GM21447 (cell line): ENCODE data around the gene GNG12.

Source experiments
- ATAC-seq: cut with Tn5 transposase; IDR thresholded peaks from one replicate; pipeline ENCODE4 v1.9.1; 2021; ENCODE audit not compliant: unreplicated experiment

GNG12 gene

DNA sequence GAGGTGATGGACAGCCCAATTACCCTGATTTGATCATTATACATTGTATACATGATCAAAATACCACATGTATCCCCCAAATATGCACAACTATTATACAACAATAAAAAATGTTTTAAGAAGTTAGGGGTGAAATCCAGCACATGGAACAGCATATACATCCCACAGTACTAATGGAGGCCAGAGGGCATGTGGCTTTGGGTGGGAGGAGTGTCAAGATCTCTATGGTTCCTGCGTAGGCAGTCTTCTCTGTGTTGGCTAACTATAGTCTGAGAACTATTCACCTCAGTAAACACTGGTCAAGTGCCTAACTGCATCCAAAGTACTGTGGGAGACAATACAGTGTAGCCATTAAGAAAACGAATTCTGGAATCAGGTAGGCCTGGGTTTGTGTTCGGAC is 74.2 kb downstream of the GNG12 start:
- ATAC-seq, result no peak

DNA sequence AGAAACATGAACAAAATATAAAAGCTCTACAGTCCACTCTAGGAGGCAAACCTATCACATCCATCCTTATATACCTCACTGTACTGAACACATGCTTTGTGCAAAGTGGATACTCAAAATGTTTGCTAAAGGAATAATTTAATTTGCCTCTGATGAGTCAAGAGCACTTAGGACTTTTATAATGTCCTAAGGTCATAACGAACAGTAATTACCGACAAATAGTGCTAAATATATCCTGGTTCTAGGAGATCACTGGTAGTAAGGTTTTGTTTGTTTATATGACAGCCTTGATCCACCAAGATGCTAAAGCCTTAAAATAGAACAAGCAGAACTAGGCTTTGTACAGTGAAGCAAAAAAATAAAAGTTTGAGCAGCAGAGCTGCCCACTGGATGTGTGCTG is 77.6 kb downstream of the GNG12 start:
- no peak for ATAC-seq

DNA sequence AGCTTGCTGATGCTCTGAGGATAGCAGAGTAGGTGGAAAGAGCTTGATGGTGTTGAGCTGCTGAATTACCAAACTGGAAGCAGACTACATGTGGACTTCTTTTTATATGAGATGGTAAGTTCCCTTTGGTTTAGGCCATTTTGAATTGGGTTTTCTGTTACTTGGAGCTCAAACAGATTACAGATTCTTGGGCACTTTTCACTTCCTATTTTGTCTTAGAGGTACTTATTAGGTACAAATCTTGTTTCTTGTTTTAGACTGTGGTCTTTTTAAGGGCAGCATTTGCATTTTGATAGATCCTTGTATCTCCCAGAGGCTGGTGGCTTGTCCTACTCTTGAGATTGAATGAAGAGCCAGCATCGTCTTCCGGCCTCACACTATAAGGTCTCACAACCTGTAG is 78.1 kb downstream of the GNG12 start:
- no peak for ATAC-seq

DNA sequence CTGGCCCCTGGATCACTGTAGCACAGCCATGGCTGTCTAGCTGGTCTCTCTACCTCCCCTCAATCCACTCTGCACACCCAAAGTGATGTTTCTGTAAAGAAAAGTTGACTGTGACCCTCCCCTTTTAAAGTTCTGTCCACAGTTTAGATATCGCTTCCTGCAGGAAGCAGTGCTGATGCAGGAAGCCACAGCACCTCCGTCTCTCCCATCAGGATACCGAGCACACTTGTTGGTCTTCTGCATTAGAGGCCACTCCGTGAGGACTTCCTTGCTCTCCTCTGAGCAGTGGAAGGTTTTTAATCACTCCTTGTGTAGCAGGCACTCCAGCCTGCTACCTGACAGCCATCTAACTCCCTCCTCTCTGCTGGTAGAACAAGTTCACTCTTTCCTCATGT is 78.7 kb downstream of the GNG12 start:
- ATAC-seq, result no peak

DNA sequence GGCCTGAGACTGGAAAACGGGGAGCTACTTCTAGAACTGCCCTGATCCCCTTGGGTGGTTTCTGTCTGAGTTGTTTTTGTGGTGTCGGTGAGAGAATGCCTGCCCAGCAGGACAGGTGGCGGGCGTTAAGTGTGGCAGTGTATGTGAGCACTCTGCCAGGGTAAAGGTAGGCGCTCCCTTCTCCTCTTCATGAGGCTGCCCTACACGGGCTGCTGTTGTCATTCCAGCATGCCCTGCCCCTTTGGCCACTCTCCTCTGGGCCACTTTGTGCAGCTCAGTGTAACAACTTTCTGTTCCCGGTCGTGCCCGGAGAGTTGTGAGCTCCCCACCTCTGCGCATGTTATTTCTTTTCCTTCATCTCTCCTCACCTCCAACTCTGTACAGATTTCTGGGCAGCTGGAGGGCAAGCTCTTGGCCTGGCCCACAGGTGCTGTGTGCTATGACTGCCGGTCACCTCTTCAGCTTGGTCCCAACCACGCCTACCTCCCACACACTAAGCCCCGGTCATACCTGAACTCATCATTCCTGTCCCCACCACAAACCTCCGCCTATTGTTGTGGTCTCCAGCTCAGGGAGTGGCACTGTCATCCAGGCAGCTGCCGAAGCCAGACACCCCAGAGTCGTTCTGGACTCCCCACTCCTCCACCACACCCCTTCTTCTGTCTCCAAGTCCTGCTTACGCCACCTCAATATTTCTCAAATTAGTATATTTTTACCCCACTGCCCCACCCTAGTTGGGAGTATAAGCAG is 79.3 kb downstream of the GNG12 start:
- ATAC-seq, result no peak

DNA sequence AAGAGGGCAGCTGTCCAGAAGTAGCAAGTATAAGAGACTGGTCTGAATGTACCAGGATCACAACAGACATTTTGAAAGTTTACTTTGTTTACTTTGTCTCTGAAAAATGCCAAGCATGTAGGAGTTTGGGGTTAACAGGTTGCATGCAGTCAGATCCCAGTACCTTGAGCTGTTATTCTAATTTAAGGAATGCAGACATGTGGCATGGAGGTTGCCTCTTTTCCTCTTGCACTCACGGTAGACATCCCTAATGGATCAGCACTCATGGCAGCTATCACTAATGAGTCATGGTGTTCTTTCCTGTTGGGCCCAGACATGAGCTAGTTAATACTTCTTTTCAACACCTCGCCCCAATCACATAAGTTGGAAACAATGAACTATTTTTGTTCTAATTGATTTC is 81.0 kb downstream of the GNG12 start:
- ATAC-seq, result no peak

DNA sequence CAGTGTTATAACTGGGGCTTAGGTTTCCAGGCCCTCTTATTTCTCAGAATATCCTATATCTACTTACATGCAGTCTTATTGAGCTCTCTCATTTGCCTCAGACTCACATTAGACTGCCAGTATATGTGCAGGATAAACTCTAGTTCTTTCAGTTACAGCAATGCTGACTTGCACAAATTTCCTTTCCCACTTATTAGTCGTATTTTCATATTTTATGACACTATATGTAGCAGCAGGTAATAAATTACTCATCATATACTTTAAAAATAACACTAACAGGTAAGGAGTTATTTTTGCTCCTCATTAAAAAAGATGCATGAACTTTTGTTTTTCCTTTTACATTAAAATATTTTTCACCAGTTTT is 82.6 kb downstream of the GNG12 start:
- ATAC-seq, result no peak

DNA sequence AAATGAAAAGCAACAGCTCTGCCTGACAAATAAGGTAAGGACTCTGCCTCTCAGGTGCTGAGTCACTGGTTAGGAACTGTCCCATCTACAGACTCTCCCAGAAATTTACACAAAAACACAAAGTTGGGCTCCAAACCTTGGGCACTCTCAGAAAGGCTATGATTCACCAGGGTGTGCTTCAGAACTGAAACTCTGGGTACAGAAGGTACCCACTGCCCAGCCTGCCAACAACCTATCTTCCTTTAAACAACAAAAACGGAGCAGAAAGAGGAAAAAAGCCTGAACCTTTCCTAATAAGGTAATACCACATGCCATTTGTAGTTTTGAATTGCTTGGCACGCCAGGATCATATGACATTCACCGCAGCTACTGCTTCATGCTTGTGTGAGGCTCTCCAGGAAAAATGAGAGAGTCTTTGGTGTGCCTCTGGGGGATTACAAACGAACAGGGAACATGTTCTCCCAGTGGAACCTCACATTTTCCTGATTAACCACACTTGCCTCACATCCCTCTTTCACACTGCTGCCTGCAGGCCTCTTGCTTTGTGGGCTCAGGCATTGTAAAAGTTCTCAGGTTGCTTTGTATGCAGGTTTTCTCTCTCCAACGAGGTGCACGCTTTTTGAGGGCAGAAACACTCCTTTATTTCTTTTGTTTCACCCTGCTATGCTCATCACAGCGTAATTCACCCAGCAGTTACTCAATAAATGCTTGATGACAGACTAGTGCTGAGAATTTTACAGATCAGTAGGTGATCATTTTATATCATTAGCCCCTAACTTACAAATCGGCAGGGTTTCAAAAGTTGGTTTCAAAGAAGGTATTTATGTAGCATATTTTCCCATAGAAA is 83.2 kb downstream of the GNG12 start:
- ATAC-seq, result peak; percentile 36

DNA sequence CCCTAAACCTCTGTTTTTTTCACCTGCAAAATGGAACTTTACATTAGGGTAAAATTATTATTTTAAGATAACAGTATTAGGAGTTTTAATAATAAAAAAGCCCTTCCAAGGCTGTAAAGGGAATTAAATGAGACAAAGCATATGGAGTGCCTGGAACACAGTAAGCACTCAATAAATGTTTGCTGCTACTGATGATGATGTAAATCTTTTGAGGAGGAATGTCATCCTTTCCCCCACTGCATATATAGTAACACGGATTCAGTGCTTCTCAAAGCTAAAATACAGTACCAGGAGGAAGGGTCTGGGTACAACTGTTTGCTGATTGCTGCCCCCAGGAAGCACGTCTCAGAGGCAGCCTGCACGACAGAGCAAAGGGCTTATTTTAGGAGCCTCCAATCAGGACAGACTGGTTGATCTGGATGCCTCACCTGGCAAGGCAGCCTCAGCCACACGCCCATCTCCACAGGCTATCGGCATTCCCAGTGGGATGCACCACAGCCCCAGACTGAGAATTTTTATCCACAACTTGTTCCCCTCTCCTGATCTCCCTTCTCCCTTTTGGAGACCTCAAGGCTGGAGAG is 83.9 kb downstream of the GNG12 start:
- no peak for ATAC-seq

DNA sequence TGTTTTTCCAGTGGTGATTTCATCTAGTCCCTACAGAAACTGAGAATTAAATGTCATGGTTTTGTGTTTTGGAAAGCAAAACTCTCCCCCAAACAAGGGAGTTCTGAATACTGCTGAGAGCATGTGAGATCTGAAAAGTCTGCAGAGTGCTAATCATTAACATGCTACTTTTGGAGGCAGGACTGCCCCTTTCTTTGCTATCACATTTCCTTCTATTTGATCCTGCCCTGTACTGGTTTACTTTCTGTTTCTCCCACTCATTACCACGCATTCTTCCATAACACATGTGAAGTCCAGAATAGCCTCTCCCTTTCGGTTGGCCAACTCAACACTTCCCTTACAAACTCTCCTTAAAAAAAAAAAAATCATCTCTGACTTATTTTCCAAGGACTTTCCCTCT is 84.6 kb downstream of the GNG12 start:
- peak; percentile 93 for ATAC-seq

DNA sequence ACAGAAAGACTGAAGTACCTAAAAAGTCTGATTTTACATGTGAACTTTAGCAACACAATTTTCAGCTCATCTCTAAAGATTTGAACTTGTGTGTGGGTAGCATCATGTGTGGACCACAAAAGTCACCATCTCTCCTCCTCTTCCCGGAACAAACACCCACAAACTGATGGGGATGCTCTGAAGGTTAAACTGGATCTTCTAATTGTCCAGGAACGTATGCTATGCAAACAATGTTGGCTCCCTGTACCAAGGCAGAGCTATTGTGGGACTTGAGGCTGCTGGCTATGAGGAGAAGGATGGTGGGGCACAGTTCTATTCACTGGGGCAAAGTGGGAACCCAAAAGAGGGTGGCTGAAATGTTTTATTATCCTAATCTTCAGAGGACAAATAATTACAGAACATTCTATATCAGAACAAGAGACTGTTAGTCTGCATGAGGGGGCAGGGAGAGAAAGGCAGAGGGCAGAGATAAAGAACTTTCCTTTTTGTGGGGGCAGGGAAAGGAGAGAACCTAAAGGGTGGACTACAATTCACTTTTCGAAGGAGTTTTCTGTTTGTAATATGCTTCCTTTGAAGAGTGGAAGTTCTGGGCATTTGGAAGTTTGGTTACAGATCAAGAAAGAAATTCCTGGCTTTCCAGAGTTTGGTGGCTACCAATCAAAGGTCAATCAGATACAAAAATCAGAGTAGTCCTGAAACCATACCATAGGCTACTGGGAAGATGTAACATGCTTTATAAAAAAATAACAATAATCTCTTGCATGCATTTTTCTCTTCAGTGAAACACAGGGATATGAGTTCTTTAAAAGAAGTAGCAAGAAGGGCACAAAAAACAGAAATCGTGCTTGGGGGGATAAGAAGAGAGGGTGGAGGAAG is 85.4 kb downstream of the GNG12 start:
- no peak for ATAC-seq

DNA sequence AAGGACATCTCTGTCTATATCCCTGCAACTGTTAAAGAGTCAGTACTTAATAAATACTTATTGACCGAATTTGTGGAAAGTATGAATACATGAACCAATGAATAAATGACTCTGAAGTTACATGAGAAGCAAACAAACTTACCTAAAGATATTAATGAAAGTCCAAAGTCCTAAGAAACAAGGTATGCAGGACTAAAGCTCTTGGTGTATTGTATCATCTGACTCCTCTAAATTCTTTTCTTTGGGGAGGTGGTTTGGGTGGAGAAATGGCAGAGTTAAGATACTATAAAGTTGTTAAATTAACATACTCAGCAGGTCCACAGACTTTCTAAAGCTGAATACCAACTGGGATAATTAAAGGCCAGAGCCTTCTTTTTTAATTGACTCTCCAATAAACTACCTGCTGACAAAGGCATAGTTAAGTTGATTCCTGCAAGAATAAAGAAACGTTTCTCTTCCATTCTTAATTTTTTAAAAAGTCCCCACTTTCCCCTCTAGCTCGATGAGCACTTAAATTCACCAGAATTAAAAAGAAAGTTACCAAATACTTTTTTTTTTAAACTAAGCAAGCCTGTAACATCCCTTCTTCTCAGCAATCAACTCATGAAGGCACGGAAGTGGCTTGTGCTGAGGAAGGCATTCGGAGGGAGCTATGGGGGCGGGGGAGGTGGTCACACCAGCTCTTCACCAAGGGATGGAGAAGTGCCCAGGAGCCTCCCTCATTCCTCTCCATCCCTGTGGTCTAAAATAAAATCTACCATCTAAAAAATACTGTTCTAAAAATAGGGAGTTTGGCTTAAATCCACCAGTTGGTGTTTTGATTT is 87.2 kb downstream of the GNG12 start:
- no peak for ATAC-seq

DNA sequence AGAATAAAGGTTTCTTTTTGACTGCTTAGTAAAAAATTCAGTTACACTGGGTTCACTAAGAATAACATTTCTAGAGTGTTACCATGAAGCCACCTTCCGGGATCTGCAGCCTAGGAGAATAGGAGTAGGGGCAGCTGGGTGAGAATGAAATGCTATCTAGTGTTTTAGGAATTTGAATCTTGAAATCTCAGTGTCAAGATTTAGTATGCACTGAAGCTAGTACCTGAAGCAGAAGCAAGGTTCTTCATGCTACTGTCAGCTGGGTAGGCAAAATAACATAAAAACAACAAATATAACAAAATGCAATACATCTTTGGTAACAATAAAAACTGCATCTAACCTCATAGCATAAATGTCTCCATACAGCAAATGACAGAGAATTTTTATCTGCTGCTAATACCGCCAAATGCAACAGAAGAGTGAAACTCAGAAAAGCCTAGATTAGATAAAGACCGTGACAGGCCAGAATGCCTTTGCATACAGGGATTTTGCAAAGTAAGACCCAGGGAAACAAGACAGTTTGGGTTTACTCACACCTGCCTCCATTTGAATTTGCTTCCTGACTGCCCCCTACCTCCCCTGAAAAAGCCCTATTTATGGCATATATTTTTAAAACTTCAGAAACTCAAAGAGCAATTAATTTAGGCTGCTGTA is 90.1 kb downstream of the GNG12 start:
- no peak for ATAC-seq

DNA sequence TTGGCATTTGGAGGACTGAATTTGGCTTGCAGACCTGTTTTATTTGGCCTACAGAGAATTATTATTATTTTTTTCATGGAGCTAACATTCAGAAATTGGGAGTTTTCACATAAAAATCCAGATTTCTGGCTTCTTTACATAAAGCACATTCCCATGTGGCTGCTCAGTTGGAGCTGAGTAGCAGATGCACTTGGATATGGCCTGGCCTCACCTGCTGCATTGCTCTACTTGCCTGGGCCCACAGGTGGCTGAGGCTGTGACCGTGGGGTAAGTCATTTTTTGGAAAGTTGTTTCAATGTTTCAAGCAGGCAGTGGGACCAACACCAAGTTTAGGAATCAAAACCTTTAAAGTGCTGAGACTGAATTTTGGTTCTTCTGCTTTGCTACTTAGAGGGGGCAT is 91.5 kb downstream of the GNG12 start:
- no peak for ATAC-seq

DNA sequence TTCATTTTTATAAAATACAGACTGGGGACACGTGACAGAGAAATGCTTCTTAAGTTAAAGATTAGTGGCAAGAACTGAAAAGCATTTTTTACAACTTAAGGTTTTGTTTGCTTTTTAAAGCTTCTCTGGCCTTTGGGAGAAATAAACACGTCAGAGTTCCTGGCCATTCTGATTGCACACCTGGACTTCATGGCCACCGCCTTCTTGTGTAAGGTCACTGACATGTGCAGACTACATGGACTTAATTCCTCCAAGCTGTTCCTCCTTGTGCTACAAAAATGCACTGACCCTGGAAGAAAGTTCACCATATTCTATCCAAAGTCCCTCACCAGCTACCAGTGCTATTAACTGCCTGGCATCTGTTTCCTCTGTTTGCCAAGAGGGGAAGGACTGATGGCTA is 92.1 kb downstream of the GNG12 start:
- no peak for ATAC-seq

DNA sequence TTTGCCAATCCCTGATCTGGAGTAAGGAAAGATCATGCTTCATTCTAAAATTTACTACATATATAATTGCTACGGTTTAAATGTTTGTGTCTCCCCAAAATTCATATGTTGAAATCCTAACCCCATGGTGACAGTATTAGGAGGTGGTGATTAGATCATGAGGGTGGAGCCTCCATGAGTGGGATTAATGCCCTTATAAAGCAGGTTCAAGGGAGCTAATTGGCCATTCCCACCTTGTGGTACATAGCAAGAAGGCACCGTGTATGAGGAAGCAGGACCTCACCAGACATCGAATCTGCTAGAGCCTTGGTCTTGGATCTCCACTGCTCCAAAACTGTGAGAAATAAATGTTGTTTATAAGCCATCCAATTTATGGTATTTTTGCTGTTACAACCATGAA is 92.7 kb downstream of the GNG12 start:
- no peak for ATAC-seq

DNA sequence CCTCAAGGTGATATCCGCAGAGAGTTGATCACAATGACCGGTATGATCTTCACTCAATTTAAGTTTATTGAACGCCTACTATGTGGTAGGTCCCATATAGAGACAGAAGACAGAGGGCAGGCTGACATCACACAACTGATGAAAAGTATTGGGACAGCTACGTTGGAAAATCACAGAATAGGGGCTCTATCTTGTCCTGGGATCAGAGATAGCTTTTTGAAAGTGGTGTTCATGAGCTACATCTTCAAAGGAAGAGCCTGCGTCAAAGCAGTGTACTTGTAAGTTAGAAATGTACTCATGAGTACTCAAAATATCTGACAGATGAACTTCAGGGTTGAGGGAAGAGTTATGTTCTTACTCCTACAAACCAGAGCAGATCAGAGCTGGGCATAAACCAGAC is 93.9 kb downstream of the GNG12 start:
- no peak for ATAC-seq

DNA sequence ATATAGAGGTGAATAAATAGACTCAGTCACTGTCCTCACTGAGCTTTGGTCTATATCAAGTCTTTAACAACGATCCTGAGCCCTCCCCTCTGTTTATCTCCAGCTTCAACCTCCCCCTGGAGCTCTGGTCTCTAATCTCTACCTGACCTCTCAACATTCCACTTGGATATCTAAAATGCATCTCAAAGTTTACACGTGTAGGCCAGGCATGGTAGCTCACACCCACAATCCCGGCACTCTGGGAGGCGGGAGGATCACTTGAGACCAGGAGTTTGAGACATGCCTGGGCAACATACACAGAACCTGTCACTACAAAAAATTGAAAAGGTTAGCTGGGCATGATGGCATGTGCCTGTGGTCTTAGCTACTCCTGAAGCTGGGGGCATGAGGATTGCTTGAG is 94.9 kb downstream of the GNG12 start:
- no peak for ATAC-seq

DNA sequence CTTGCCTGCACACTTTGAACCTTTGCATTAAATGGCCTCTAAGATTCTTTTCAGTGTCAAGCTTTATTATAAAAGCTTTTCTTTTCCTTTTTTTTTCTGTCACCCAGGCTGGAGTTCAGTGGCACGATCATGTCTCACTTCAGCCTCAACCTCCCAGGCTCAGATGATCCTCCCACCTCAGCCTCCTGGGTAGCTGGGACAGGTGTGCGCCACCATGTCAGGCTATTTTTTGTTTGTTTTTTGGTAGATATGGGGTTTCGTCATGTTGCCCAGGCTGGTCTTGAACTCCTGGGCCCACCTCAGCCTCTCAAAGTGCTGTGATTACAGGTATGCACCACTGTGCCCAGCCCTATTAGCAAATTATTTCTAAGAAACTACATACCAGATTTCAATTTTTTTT is 95.4 kb downstream of the GNG12 start:
- no peak for ATAC-seq

DNA sequence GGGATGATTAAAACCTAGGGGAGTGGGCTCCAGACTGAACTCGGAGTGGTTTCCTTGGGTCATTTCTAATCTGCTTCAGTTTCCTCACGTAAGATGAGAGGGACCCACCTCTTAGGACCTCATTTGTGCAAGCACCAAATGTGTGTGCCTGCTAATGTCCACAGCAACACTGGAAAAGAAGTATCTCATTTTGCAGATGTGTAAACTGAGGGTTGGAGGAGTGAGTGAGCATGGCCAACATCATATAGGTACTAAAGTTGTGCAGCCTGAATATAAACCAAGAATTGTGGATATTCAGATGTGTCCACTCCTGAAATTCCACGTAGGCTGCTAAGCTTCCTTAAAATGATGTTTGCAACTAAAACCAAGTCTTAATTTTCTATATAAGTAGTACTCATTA is 96.5 kb downstream of the GNG12 start:
- no peak for ATAC-seq
